Measurements from ENCODE around the gene TMPRSS9.

TMPRSS9 gene

GRCh38 chr19:2399582-2399981 is 39.5 kb downstream of the TMPRSS9 start:
- 81% methylated on average over 4 of the region's 4 CpGs for WGBS
- Histone ChIP-seq H2BK12ac (ENCODE audit: low read length in 2 of 2) (no peak overlapping the region), H3K36me3 (ENCODE audit: control insufficient read depth in 1 of 2, insufficient read depth in 2 of 2, low read depth in 1 of 2, low read length in 2 of 2) (no peaks in the 10 kb centered on the region), H3K4me3 (ENCODE audit: insufficient read depth in 1 of 2, low read depth in 1 of 2, low read length in 2 of 2) (no peak overlapping the region), H2BK15ac (ENCODE audit: low read depth, poor library complexity, severe bottlenecking) (no peak overlapping the region), H3K4me1 (ENCODE audit: control insufficient read depth, insufficient read depth, low read depth, low read length) (peaks cover 2% of the 10 kb centered on the region), H3K27me3 (ENCODE audit: control insufficient read depth in 1 of 2, insufficient read depth in 1 of 2, low read length in 2 of 2) (peaks cover 6 to 20% of the 10 kb centered on the region in 2 experiments), H3K18ac (ENCODE audit: low read depth in 1 of 2, low read length in 2 of 2) (no peak overlapping the region), H3K4ac (ENCODE audit: low read depth in 1 of 2, low read length in 2 of 2) (no peak overlapping the region), H3K27ac (ENCODE audit: low read length, poor library complexity, severe bottlenecking) (no peak overlapping the region), H2BK120ac (ENCODE audit: low read depth, low read length) (no peak overlapping the region), H2AK5ac (ENCODE audit: low read length, severe bottlenecking) (no peak overlapping the region), H3K9ac (ENCODE audit: low read length) (no peak overlapping the region), H3K14ac (ENCODE audit: low read length in 2 of 2) (no peak overlapping the region), H4K91ac (ENCODE audit: low read length) (no peak overlapping the region), H2AFZ (ENCODE audit: low read depth, low read length) (no peak overlapping the region), H4K8ac (ENCODE audit: low read length) (no peak overlapping the region), H3K23ac (ENCODE audit: low read length in 2 of 2) (no peak overlapping the region), H3K79me1 (replicated peaks; ENCODE audit: low read length, poor library complexity, severe bottlenecking) (no peaks in the 10 kb centered on the region), H3K9me3 (ENCODE audit: control insufficient read depth, low read length) (no peaks in the 10 kb centered on the region), H2BK5ac (ENCODE audit: low read depth, low read length, poor library complexity, severe bottlenecking) (no peak overlapping the region), H3K4me2 (ENCODE audit: low read length, poor library complexity, severe bottlenecking) (no peak overlapping the region)
- DNase-seq = no peak

DNA sequence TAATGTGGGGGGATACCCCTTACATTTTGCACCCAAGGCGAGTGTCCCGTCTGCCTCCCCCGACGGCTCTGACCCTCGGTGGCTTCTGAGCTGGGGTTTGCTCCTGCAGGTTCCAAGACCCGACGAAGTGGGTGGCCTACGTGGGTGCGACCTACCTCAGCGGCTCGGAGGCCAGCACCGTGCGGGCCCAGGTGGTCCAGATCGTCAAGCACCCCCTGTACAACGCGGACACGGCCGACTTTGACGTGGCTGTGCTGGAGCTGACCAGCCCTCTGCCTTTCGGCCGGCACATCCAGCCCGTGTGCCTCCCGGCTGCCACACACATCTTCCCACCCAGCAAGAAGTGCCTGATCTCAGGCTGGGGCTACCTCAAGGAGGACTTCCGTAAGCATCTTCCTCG is 48.2 kb downstream of the TMPRSS9 start:
- H3K79me1 ChIP-seq (replicated peaks; ENCODE audit: low read length, poor library complexity, severe bottlenecking) = no peaks in the 10 kb centered on the region

DNA sequence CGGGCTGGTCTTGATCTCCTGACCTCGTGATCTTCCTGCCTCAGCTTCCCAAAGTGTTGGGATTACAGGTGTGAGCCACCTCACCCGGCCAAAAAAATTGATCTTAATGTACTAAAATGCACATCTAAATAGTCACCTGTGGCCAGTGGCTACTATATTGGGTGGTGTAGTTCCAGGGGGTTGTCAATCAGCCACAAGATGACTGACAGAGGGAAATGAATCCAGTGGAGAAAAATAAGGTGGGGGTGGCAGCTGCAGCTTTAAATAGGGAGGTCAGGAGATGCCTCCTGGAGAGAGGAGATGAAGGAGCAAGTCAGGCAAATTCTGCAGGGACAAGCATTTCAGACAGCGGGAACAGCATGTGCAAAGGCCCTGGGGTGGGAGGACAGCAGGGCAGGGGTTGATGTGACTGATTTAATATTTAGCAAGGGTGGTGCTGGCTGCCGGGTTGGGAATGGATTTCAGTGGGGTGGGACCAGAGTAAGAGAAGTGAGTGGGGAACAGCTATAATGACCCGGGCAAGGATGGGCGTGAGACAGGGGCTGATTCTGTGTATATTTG is 49.4 kb downstream of the TMPRSS9 start:
- H3K18ac ChIP-seq (ENCODE audit: low read depth in 1 of 2, low read length in 2 of 2) = no peak overlapping the region
- no peaks in the 10 kb centered on the region for H3K4me1 ChIP-seq (ENCODE audit: control insufficient read depth, insufficient read depth, low read depth, low read length)
- H4K8ac ChIP-seq (ENCODE audit: low read length) = no peak overlapping the region
- H3K27me3 ChIP-seq (ENCODE audit: control insufficient read depth in 1 of 2, insufficient read depth in 1 of 2, low read length in 2 of 2) = peaks cover 0 to 17% of the 10 kb centered on the region in 2 experiments
- H3K36me3 ChIP-seq (ENCODE audit: control insufficient read depth in 1 of 2, insufficient read depth in 2 of 2, low read depth in 1 of 2, low read length in 2 of 2) = no peaks in the 10 kb centered on the region
- H2BK15ac ChIP-seq (ENCODE audit: low read depth, poor library complexity, severe bottlenecking) = no peak overlapping the region
- H2AK5ac ChIP-seq (ENCODE audit: low read length, severe bottlenecking) = no peak overlapping the region
- H2BK120ac ChIP-seq (ENCODE audit: low read depth, low read length) = no peak overlapping the region
- WGBS = 84% methylated on average over 6 of the region's 7 CpGs
- no peak overlapping the region for H2AFZ ChIP-seq (ENCODE audit: low read depth, low read length)
- no peak overlapping the region for H3K4me2 ChIP-seq (ENCODE audit: low read length, poor library complexity, severe bottlenecking)
- H3K27ac ChIP-seq (ENCODE audit: low read length, poor library complexity, severe bottlenecking) = no peak overlapping the region
- DNase-seq = no peak
- no peak overlapping the region for H3K14ac ChIP-seq (ENCODE audit: low read length in 2 of 2)
- H3K9me3 ChIP-seq (ENCODE audit: control insufficient read depth, low read length) = peaks cover 5% of the 10 kb centered on the region
- H3K79me1 ChIP-seq (replicated peaks; ENCODE audit: low read length, poor library complexity, severe bottlenecking) = no peaks in the 10 kb centered on the region
- H2BK5ac ChIP-seq (ENCODE audit: low read depth, low read length, poor library complexity, severe bottlenecking) = no peak overlapping the region
- H3K9ac ChIP-seq (ENCODE audit: low read length) = no peak overlapping the region
- H2BK12ac ChIP-seq (ENCODE audit: low read length in 2 of 2) = no peak overlapping the region
- no peak overlapping the region for H3K23ac ChIP-seq (ENCODE audit: low read length in 2 of 2)
- no peak overlapping the region for H3K4me3 ChIP-seq (ENCODE audit: insufficient read depth in 1 of 2, low read depth in 1 of 2, low read length in 2 of 2)
- H4K91ac ChIP-seq (ENCODE audit: low read length) = no peak overlapping the region
- no peak overlapping the region for H3K4ac ChIP-seq (ENCODE audit: low read depth in 1 of 2, low read length in 2 of 2)

More for the DNA sequence above, 48.2 kb downstream of the TMPRSS9 start:
- Histone ChIP-seq H3K18ac (ENCODE audit: low read depth in 1 of 2, low read length in 2 of 2) (no peak overlapping the region), H3K36me3 (ENCODE audit: control insufficient read depth in 1 of 2, insufficient read depth in 2 of 2, low read depth in 1 of 2, low read length in 2 of 2) (no peaks in the 10 kb centered on the region), H3K4me1 (ENCODE audit: control insufficient read depth, insufficient read depth, low read depth, low read length) (no peaks in the 10 kb centered on the region), H4K91ac (ENCODE audit: low read length) (no peak overlapping the region), H2BK5ac (ENCODE audit: low read depth, low read length, poor library complexity, severe bottlenecking) (no peak overlapping the region), H2BK15ac (ENCODE audit: low read depth, poor library complexity, severe bottlenecking) (no peak overlapping the region), H3K27me3 (ENCODE audit: control insufficient read depth in 1 of 2, insufficient read depth in 1 of 2, low read length in 2 of 2) (peaks cover 0 to 17% of the 10 kb centered on the region in 2 experiments), H4K8ac (ENCODE audit: low read length) (no peak overlapping the region), H3K4me3 (ENCODE audit: insufficient read depth in 1 of 2, low read depth in 1 of 2, low read length in 2 of 2) (no peak overlapping the region), H2BK12ac (ENCODE audit: low read length in 2 of 2) (no peak overlapping the region), H3K4ac (ENCODE audit: low read depth in 1 of 2, low read length in 2 of 2) (no peak overlapping the region), H2BK120ac (ENCODE audit: low read depth, low read length) (no peak overlapping the region), H3K9me3 (ENCODE audit: control insufficient read depth, low read length) (peaks cover 5% of the 10 kb centered on the region), H2AFZ (ENCODE audit: low read depth, low read length) (no peak overlapping the region), H3K27ac (ENCODE audit: low read length, poor library complexity, severe bottlenecking) (no peak overlapping the region), H3K9ac (ENCODE audit: low read length) (no peak overlapping the region), H3K14ac (ENCODE audit: low read length in 2 of 2) (no peak overlapping the region), H3K23ac (ENCODE audit: low read length in 2 of 2) (no peak overlapping the region), H3K4me2 (ENCODE audit: low read length, poor library complexity, severe bottlenecking) (no peak overlapping the region), H2AK5ac (ENCODE audit: low read length, severe bottlenecking) (no peak overlapping the region)
- 86% methylated on average over 25 of the region's 25 CpGs for WGBS
- no peak for DNase-seq

GRCh38 chr19:2410023-2410422 is 50.0 kb downstream of the TMPRSS9 start:
- Histone ChIP-seq H3K14ac (ENCODE audit: low read length in 2 of 2) (no peak overlapping the region), H2BK120ac (ENCODE audit: low read depth, low read length) (no peak overlapping the region), H2AK5ac (ENCODE audit: low read length, severe bottlenecking) (no peak overlapping the region), H3K9ac (ENCODE audit: low read length) (no peak overlapping the region), H3K9me3 (ENCODE audit: control insufficient read depth, low read length) (peaks cover 5% of the 10 kb centered on the region), H3K4me3 (ENCODE audit: insufficient read depth in 1 of 2, low read depth in 1 of 2, low read length in 2 of 2) (no peak overlapping the region), H2AFZ (ENCODE audit: low read depth, low read length) (no peak overlapping the region), H3K4me2 (ENCODE audit: low read length, poor library complexity, severe bottlenecking) (no peak overlapping the region), H3K27ac (ENCODE audit: low read length, poor library complexity, severe bottlenecking) (no peak overlapping the region), H3K4ac (ENCODE audit: low read depth in 1 of 2, low read length in 2 of 2) (no peak overlapping the region), H4K8ac (ENCODE audit: low read length) (no peak overlapping the region), H4K91ac (ENCODE audit: low read length) (no peak overlapping the region), H3K36me3 (ENCODE audit: control insufficient read depth in 1 of 2, insufficient read depth in 2 of 2, low read depth in 1 of 2, low read length in 2 of 2) (no peaks in the 10 kb centered on the region), H3K4me1 (ENCODE audit: control insufficient read depth, insufficient read depth, low read depth, low read length) (no peaks in the 10 kb centered on the region), H3K79me1 (replicated peaks; ENCODE audit: low read length, poor library complexity, severe bottlenecking) (no peaks in the 10 kb centered on the region), H2BK5ac (ENCODE audit: low read depth, low read length, poor library complexity, severe bottlenecking) (no peak overlapping the region), H3K18ac (ENCODE audit: low read depth in 1 of 2, low read length in 2 of 2) (no peak overlapping the region), H2BK12ac (ENCODE audit: low read length in 2 of 2) (no peak overlapping the region), H3K27me3 (ENCODE audit: control insufficient read depth in 1 of 2, insufficient read depth in 1 of 2, low read length in 2 of 2) (peaks cover 0 to 17% of the 10 kb centered on the region in 2 experiments), H3K23ac (ENCODE audit: low read length in 2 of 2) (no peak overlapping the region), H2BK15ac (ENCODE audit: low read depth, poor library complexity, severe bottlenecking) (no peak overlapping the region)
- no peak for DNase-seq
- 95% methylated on average over 7 of the region's 7 CpGs for WGBS

Data from mesenchymal stem cell (in vitro differentiated cells and primary cell).